ENCODE results near the gene PARP4. TPM values are rescaled to one million over a fixed set of nuclear protein-coding genes. Genes with fewer than 3 reads are reported as not detected.

PARP4 gene
- total RNA-seq, 1 experiment from 2014 or later: 25.9 TPM

- TF ChIP-seq, protein P1, sequence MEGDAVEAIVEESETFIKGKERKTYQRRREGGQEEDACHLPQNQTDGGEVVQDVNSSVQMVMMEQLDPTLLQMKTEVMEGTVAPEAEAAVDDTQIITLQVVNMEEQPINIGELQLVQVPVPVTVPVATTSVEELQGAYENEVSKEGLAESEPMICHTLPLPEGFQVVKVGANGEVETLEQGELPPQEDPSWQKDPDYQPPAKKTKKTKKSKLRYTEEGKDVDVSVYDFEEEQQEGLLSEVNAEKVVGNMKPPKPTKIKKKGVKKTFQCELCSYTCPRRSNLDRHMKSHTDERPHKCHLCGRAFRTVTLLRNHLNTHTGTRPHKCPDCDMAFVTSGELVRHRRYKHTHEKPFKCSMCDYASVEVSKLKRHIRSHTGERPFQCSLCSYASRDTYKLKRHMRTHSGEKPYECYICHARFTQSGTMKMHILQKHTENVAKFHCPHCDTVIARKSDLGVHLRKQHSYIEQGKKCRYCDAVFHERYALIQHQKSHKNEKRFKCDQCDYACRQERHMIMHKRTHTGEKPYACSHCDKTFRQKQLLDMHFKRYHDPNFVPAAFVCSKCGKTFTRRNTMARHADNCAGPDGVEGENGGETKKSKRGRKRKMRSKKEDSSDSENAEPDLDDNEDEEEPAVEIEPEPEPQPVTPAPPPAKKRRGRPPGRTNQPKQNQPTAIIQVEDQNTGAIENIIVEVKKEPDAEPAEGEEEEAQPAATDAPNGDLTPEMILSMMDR (conservative IDR thresholded peaks at IDR 0.05): no peak
- H3K56ac ChIP-seq (ENCODE audit: insufficient read length, low read depth, low read length): no peak overlapping the region
- no peak overlapping the region for H2AK5ac ChIP-seq (ENCODE audit: insufficient read length, low read length)
- H3T11ph ChIP-seq (ENCODE audit: low read length): no peak overlapping the region
- Mint-ChIP-seq H3K27ac (no peak overlapping the region), H3K27me3 (ENCODE audit: low read depth) (no peaks in the 10 kb centered on the region), H3K4me3 (no peak overlapping the region), H3K9me3 (no peaks in the 10 kb centered on the region), H3K36me3 (ENCODE audit: insufficient read depth in 1 of 3, low read depth in 3 of 3) (peaks cover 24 to 45% (median 38%) of the 10 kb centered on the region in 3 experiments; a peak in 6 of 7 replicates), H3K4me1 (peaks cover 3 to 7% of the 10 kb centered on the region in 2 experiments)
- no peak overlapping the region for H3K9ac ChIP-seq (ENCODE audit: extremely low read depth, insufficient read length, low read length)
- no peak overlapping the region for H2BK12ac ChIP-seq (ENCODE audit: insufficient read length, low read depth, low read length)
- H3K4ac ChIP-seq (ENCODE audit: low read depth, low read length): no peak overlapping the region
- H3K27ac ChIP-seq (ENCODE audit: insufficient read length, low read depth, low read length): no peak overlapping the region
- H2BK120ac ChIP-seq (ENCODE audit: low read depth, low read length, poor library complexity, severe bottlenecking): no peak overlapping the region
- no peak overlapping the region for H3K23ac ChIP-seq (ENCODE audit: insufficient read length, low read depth, low read length)
- no peaks in the 10 kb centered on the region for H3K23me2 ChIP-seq (ENCODE audit: insufficient read length, low read depth, low read length, poor library complexity, severe bottlenecking)
- no peak overlapping the region for H2AFZ ChIP-seq (ENCODE audit: low read length)
- no CpG with 5 or more reads among the region's 2 CpGs for WGBS (ENCODE audit: extremely low coverage, insufficient read length, low lambda C conversion rate)
- H4K91ac ChIP-seq (ENCODE audit: insufficient read length, low read depth, low read length): no peak overlapping the region
- no peaks in the 10 kb centered on the region for H3K79me2 ChIP-seq (ENCODE audit: insufficient read depth, low read length)
- no peak overlapping the region for H3K18ac ChIP-seq (ENCODE audit: insufficient read length, low read depth, low read length)
- no peak for DNase-seq
- H3K79me1 ChIP-seq (ENCODE audit: insufficient read depth, low read depth, low read length, poor library complexity, severe bottlenecking): no peaks in the 10 kb centered on the region
- H3K27me3 ChIP-seq (ENCODE audit: insufficient read depth, low read length): no peaks in the 10 kb centered on the region
- no peak overlapping the region for H2BK20ac ChIP-seq (ENCODE audit: low read depth, low read length, poor library complexity, severe bottlenecking)
- no peaks in the 10 kb centered on the region for H3K4me1 ChIP-seq (ENCODE audit: insufficient read depth, low read length)
- no peaks in the 10 kb centered on the region for H4K20me1 ChIP-seq (ENCODE audit: control insufficient read depth, insufficient read depth, insufficient read length)
- no peak overlapping the region for H4K8ac ChIP-seq (replicated peaks; ENCODE audit: insufficient read length, low read depth, low read length)
- no peak overlapping the region for H2BK15ac ChIP-seq (ENCODE audit: low read depth, low read length)
- no peak overlapping the region for H3K14ac ChIP-seq (ENCODE audit: insufficient read depth, low read length)
- H4K5ac ChIP-seq (ENCODE audit: insufficient read length, low read depth, low read length): no peak overlapping the region
- no peaks in the 10 kb centered on the region for H3K9me3 ChIP-seq (ENCODE audit: control insufficient read depth, low read depth, low read length)
- H2BK5ac ChIP-seq (ENCODE audit: insufficient read length, low read length): no peak overlapping the region
- H3K4me2 ChIP-seq (ENCODE audit: insufficient read depth, insufficient read length, low read length): no peak overlapping the region
Observed at GRCh38 chr13:24459234-24459633, 53.3 kb downstream of the PARP4 start.

Measured in H9 (cell line).